ENCODE results near the gene TAF4B. TPM values are rescaled to one million over a fixed set of nuclear protein-coding genes. Genes with fewer than 3 reads are reported as not detected.

The TAF4B gene
- total and polyA plus RNA-seq, 2 donors (not counting 1 experiment from before 2014, with no cell fraction given): 0.42 to 2.0 TPM

- no peaks in the 10 kb centered on the region for H3K36me3 ChIP-seq (ENCODE audit: control insufficient read depth, insufficient read depth, low read length)
- H3K4me1 ChIP-seq (ENCODE audit: control insufficient read depth, extremely low read depth, insufficient read depth, low read length): no peaks in the 10 kb centered on the region
- no peak overlapping the region for H3K4me2 ChIP-seq (ENCODE audit: extremely low read depth, insufficient read depth, low read length)
- H2AFZ ChIP-seq (ENCODE audit: low read length): no peak overlapping the region
- no peaks in the 10 kb centered on the region for H4K20me1 ChIP-seq (ENCODE audit: control insufficient read depth, extremely low read depth, insufficient read depth, low read length)
- no peak overlapping the region for H3K9ac ChIP-seq (ENCODE audit: insufficient read depth, low read length)
- no peak overlapping the region for H3K27ac ChIP-seq (ENCODE audit: insufficient read depth, low read length)
- no peak overlapping the region for H3K4me3 ChIP-seq (replicated peaks in 1 of 4; ENCODE audit: control extremely low read depth in 1 of 4, insufficient read depth in 1 of 4, low read depth in 3 of 4, low read length in 4 of 4)
- no peaks in the 10 kb centered on the region for H3K79me2 ChIP-seq (ENCODE audit: control insufficient read depth, insufficient read depth, low read length)
- TF ChIP-seq CTCF (conservative IDR thresholded peaks at IDR 0.05 in 1 of 2, IDR thresholded peaks at IDR 0.05 in 1 of 2; ENCODE audit: low read depth in 1 of 2, low read length in 2 of 2): no peak
- H3K27me3 ChIP-seq (ENCODE audit: control insufficient read depth, insufficient read depth, low read length): no peaks in the 10 kb centered on the region
- no peaks in the 10 kb centered on the region for H3K9me3 ChIP-seq (ENCODE audit: control insufficient read depth, insufficient read depth, low read depth, low read length)
- peak; percentile 42 to 91 for DNase-seq (ENCODE audit: low read depth in 2 of 2)
Observed at GRCh38 chr18:26386002-26386401, 159.8 kb downstream of the TAF4B start.

GRCh38 chr18:26386441-26386840 lies 160.2 kb downstream of the TAF4B start:
- DNase-seq (ENCODE audit: low read depth in 2 of 2): peak in 1 of 2 donors; percentile 35
- Histone ChIP-seq H3K27ac (ENCODE audit: insufficient read depth, low read length) (no peak overlapping the region), H4K20me1 (ENCODE audit: control insufficient read depth, extremely low read depth, insufficient read depth, low read length) (no peaks in the 10 kb centered on the region), H3K9me3 (ENCODE audit: control insufficient read depth, insufficient read depth, low read depth, low read length) (no peaks in the 10 kb centered on the region), H2AFZ (ENCODE audit: low read length) (no peak overlapping the region), H3K9ac (ENCODE audit: insufficient read depth, low read length) (no peak overlapping the region), H3K36me3 (ENCODE audit: control insufficient read depth, insufficient read depth, low read length) (no peaks in the 10 kb centered on the region), H3K27me3 (ENCODE audit: control insufficient read depth, insufficient read depth, low read length) (no peaks in the 10 kb centered on the region), H3K79me2 (ENCODE audit: control insufficient read depth, insufficient read depth, low read length) (no peaks in the 10 kb centered on the region), H3K4me1 (ENCODE audit: control insufficient read depth, extremely low read depth, insufficient read depth, low read length) (no peaks in the 10 kb centered on the region), H3K4me3 (replicated peaks in 1 of 4; ENCODE audit: control extremely low read depth in 1 of 4, insufficient read depth in 1 of 4, low read depth in 3 of 4, low read length in 4 of 4) (no peak overlapping the region), H3K4me2 (ENCODE audit: extremely low read depth, insufficient read depth, low read length) (no peak overlapping the region)
- TF ChIP-seq CTCF (conservative IDR thresholded peaks at IDR 0.05 in 1 of 2, IDR thresholded peaks at IDR 0.05 in 1 of 2; ENCODE audit: low read depth in 1 of 2, low read length in 2 of 2) (no peak), EZH2 (IDR thresholded peaks at IDR 0.05; ENCODE audit: low read length, missing control alignments) (no peak)

GRCh38 chr18:26394047-26394654 lies 167.9 kb downstream of the TAF4B start:
- Histone ChIP-seq H3K79me2 (ENCODE audit: control insufficient read depth, insufficient read depth, low read length) (no peaks in the 10 kb centered on the region), H3K4me3 (replicated peaks in 1 of 4; ENCODE audit: control extremely low read depth in 1 of 4, insufficient read depth in 1 of 4, low read depth in 3 of 4, low read length in 4 of 4) (no peak overlapping the region), H3K27ac (ENCODE audit: insufficient read depth, low read length) (no peak overlapping the region), H3K4me1 (ENCODE audit: control insufficient read depth, extremely low read depth, insufficient read depth, low read length) (no peaks in the 10 kb centered on the region), H3K9me3 (ENCODE audit: control insufficient read depth, insufficient read depth, low read depth, low read length) (no peaks in the 10 kb centered on the region), H3K27me3 (ENCODE audit: control insufficient read depth, insufficient read depth, low read length) (no peaks in the 10 kb centered on the region), H3K4me2 (ENCODE audit: extremely low read depth, insufficient read depth, low read length) (no peak overlapping the region), H2AFZ (ENCODE audit: low read length) (no peak overlapping the region), H3K36me3 (ENCODE audit: control insufficient read depth, insufficient read depth, low read length) (no peaks in the 10 kb centered on the region), H4K20me1 (ENCODE audit: control insufficient read depth, extremely low read depth, insufficient read depth, low read length) (no peaks in the 10 kb centered on the region), H3K9ac (ENCODE audit: insufficient read depth, low read length) (no peak overlapping the region)
- no peak for DNase-seq (ENCODE audit: low read depth in 2 of 2)
- no peak for TF ChIP-seq EZH2 (IDR thresholded peaks at IDR 0.05; ENCODE audit: low read length, missing control alignments)
- no peak for TF ChIP-seq CTCF (conservative IDR thresholded peaks at IDR 0.05 in 1 of 2, IDR thresholded peaks at IDR 0.05 in 1 of 2; ENCODE audit: low read depth in 1 of 2, low read length in 2 of 2)
